CD4-positive, alpha-beta memory T cell (primary cell): Measurements from ENCODE around the gene TXNRD1. TPM values are rescaled to one million over a fixed set of nuclear protein-coding genes. Genes with fewer than 3 reads are reported as not detected.
"Not testable (repeated sequence)": the region's sequence is repeated elsewhere in the genome, so short reads cannot be mapped to it uniquely, and the experiment has no call there.

ENCODE experiments used
- CTCF ChIA-PET: fragments of 350-600 bp; sonication (Branson Sonifier 250); formaldehyde crosslinking; loops from one replicate; lab custom pipeline; 2021; ENCODE audit warnings: inconsistent platforms; ENCODE audit not compliant: partially characterized antibody; lab: Charles Lee
- POLR2A ChIA-PET: fragments of 350-600 bp; sonication (Branson Sonifier 250); formaldehyde crosslinking; loops from one replicate; lab custom pipeline; 2021; ENCODE audit not compliant: partially characterized antibody; lab: Charles Lee
- DNase-seq, 5 donors: peaks; one replicate each; pipeline versions ENCODE4 v3.0.0 to v3.0.0-alpha.2; 2020 to 2022; ENCODE audit warnings: mixed read lengths in 1 of 5
- H3K27ac ChIP-seq: one replicate; pipeline ENCODE4 v1.7.0; 2013; ENCODE audit warnings: low read depth, low read length
- H3K27me3 ChIP-seq: 2 replicates; pipeline ENCODE4 v1.7.0; 2013; ENCODE audit warnings: mild to moderate bottlenecking, low read length, moderate library complexity; ENCODE audit not compliant: insufficient read depth
- H3K36me3 ChIP-seq: 2 replicates; pipeline ENCODE4 v1.7.0; 2013; ENCODE audit warnings: mild to moderate bottlenecking, low read length, moderate library complexity; ENCODE audit not compliant: insufficient read depth
- H3K4me1 ChIP-seq: 2 replicates; pipeline ENCODE4 v1.7.0; 2013; ENCODE audit warnings: mild to moderate bottlenecking, low read length, moderate library complexity; ENCODE audit not compliant: insufficient read depth
- H3K4me3 ChIP-seq, 2 donors: one replicate each; pipeline ENCODE4 v1.7.0; 2013; ENCODE audit warnings: low read length in 2 of 2, mild to moderate bottlenecking in 1 of 2
- H3K9me3 ChIP-seq, 2 donors: one replicate each; pipeline ENCODE4 v1.7.0; 2013; ENCODE audit warnings: low read length in 2 of 2, control low read depth in 1 of 2; ENCODE audit not compliant: control insufficient read depth in 1 of 2
- H3K27ac Mint-ChIP-seq, 7 donors: one replicate each; pipeline ENCODE4 v1.8.0; 2020 to 2021; ENCODE audit warnings: mixed read lengths in 7 of 7, mild to moderate bottlenecking in 6 of 7, inconsistent platforms in 3 of 7, moderate library complexity in 3 of 7
- H3K27me3 Mint-ChIP-seq, 2 donors: one replicate each; pipeline ENCODE4 v1.8.0; 2020 to 2021; ENCODE audit warnings: mixed read lengths in 2 of 2
- H3K36me3 Mint-ChIP-seq, 2 donors: one replicate each; pipeline ENCODE4 v1.8.0; 2020 to 2021; ENCODE audit warnings: mixed read lengths in 2 of 2, inconsistent platforms in 1 of 2, mild to moderate bottlenecking in 1 of 2
- H3K4me1 Mint-ChIP-seq, 4 donors: one replicate each; pipeline ENCODE4 v1.8.0; 2020 to 2021; ENCODE audit warnings: mixed read lengths in 4 of 4, mild to moderate bottlenecking in 1 of 4
- H3K4me3 Mint-ChIP-seq, 8 donors: one replicate each; pipeline ENCODE4 v1.8.0; 2020 to 2021; ENCODE audit warnings: mixed read lengths in 8 of 8, mild to moderate bottlenecking in 7 of 8, moderate library complexity in 6 of 8, inconsistent platforms in 3 of 8
- H3K9me3 Mint-ChIP-seq, 8 donors: one replicate each; pipeline ENCODE4 v1.8.0; 2020 to 2021; ENCODE audit warnings: mixed read lengths in 8 of 8, mild to moderate bottlenecking in 5 of 8, inconsistent platforms in 3 of 8, moderate library complexity in 1 of 8
- intact Hi-C: fragments of 100-400 bp; cut with micrococcal nuclease; formaldehyde crosslinking; loops from one replicate; pipeline ENCODE4 v1.15.1; 2023
- polyA plus RNA-seq, 2 donors: library from polyadenylated mRNA; unstranded; fragments of 300-500 nt; fragmentation: Illumina TruSeq; gene quantifications; one replicate each; pipeline ENCODE4 v1.2.3, GENCODE V29; 2021
- total RNA-seq, 2 experiments: library from RNA; stranded (reverse); gene quantifications; one replicate each; pipeline ENCODE4 v1.2.3, GENCODE V29; 2021

Gene TXNRD1
- total and polyA plus RNA-seq, 4 experiments from 2014 or later = 32.2 to 64.5 (median 46.7) TPM

GRCh38 chr12:104381731-104382480, 166.3 kb downstream of the TXNRD1 start:
- peak overlapping the region in 2 of 7 donors; percentile 3 to 66 for H3K27ac Mint-ChIP-seq
- no peaks in the 10 kb centered on the region for H3K9me3 Mint-ChIP-seq
- CTCF ChIA-PET = interaction anchor here (0.6 to 6.6 kb wide), 123 partner anchors 9 to 750 kb away, joined by 3 to 104 read pairs (median 4); partner anchors contain the start of gene TXNRD1
- intact Hi-C loops = loop anchor here (1.0 to 5.0 kb wide), 7 partner anchors 75 to 1000 kb away; partner anchors contain the start of genes CHST11 and SLC41A2
- H3K27me3 Mint-ChIP-seq = peaks cover 0 to 4% of the 10 kb centered on the region in 2 donors
- no peak overlapping the region for H3K4me3 ChIP-seq
- no peaks in the 10 kb centered on the region for H3K27me3 ChIP-seq
- H3K4me1 Mint-ChIP-seq = peaks cover 0 to 11% (median 5%) of the 10 kb centered on the region in 4 donors
- no peaks in the 10 kb centered on the region for H3K36me3 ChIP-seq
- peak; percentile 74 to 81 (median 78) for DNase-seq
- POLR2A ChIA-PET = interaction anchor here (0.6 to 1.4 kb wide), 2 partner anchors 76 to 222 kb away, joined by 3 to 13 read pairs; partner anchors contain the start of gene CHST11
- peaks cover 7% of the 10 kb centered on the region for H3K4me1 ChIP-seq
- no peaks in the 10 kb centered on the region for H3K36me3 Mint-ChIP-seq
- H3K4me3 Mint-ChIP-seq = peak overlapping the region in 1 of 8 donors; percentile 14
- H3K9me3 ChIP-seq = no peaks in the 10 kb centered on the region
- H3K27ac ChIP-seq = no peak overlapping the region

- Histone ChIP-seq H3K27me3 (no peaks in the 10 kb centered on the region), H3K4me3 (no peak overlapping the region), H3K4me1 (peaks cover 7% of the 10 kb centered on the region), H3K9me3 (no peaks in the 10 kb centered on the region), H3K36me3 (no peaks in the 10 kb centered on the region), H3K27ac (no peak overlapping the region)
- H3K36me3 Mint-ChIP-seq = no peaks in the 10 kb centered on the region
- CTCF ChIA-PET = interaction anchor here (6.6 kb wide), 1 partner anchor 670 kb away, joined by 104 read pairs; no protein-coding TSS in a partner anchor
- H3K4me3 Mint-ChIP-seq = no peak overlapping the region
- intact Hi-C loops = loop anchor here (5.0 kb wide), 3 partner anchors 298 to 998 kb away; no protein-coding TSS in a partner anchor
- no peak for DNase-seq
- POLR2A ChIA-PET = no interaction called here
- peaks cover 0 to 11% (median 5%) of the 10 kb centered on the region in 4 donors for H3K4me1 Mint-ChIP-seq
- no peaks in the 10 kb centered on the region for H3K9me3 Mint-ChIP-seq
- peaks cover 0 to 4% of the 10 kb centered on the region in 2 donors for H3K27me3 Mint-ChIP-seq
- H3K27ac Mint-ChIP-seq = peak overlapping the region in 1 of 7 donors; percentile 29
Measured at GRCh38 chr12:104384141-104384880, 168.7 kb downstream of the TXNRD1 start.

- intact Hi-C loops = no loop called here
- POLR2A ChIA-PET = no interaction called here
- no peak overlapping the region for H3K4me3 Mint-ChIP-seq
- peaks cover 0 to 11% (median 5%) of the 10 kb centered on the region in 4 donors for H3K4me1 Mint-ChIP-seq
- no peak for DNase-seq
- H3K27me3 ChIP-seq = no peaks in the 10 kb centered on the region
- H3K9me3 Mint-ChIP-seq = no peaks in the 10 kb centered on the region
- H3K27ac ChIP-seq = no peak overlapping the region
- H3K4me1 ChIP-seq = peaks cover 7% of the 10 kb centered on the region
- peaks cover 0 to 4% of the 10 kb centered on the region in 2 donors for H3K27me3 Mint-ChIP-seq
- H3K9me3 ChIP-seq = no peaks in the 10 kb centered on the region
- no peaks in the 10 kb centered on the region for H3K36me3 ChIP-seq
- H3K36me3 Mint-ChIP-seq = no peaks in the 10 kb centered on the region
- CTCF ChIA-PET = interaction anchor here (6.6 kb wide), 1 partner anchor 668 kb away, joined by 104 read pairs; no protein-coding TSS in a partner anchor
- no peak overlapping the region for H3K4me3 ChIP-seq
- no peak overlapping the region for H3K27ac Mint-ChIP-seq
Measured at GRCh38 chr12:104385510-104385909, 169.9 kb downstream of the TXNRD1 start.

DNA sequence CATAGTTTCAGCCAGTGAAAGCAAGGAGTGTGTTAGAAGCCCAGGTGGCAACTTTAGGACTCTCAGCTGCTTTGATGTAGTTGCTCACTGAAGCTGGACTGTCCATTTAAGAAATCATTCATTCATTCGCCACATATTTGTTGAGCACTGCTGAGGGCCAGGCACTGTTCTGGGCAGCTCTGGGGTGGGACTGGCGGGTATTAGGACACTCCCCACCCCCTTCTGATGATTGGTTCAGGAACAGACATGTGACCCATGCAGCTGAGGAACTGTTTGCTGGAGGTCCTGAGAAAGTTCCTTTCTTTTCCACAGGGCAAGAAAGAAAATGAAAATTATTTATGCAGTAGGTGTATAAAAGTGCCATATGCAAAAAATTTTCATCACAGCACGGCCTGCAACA, 170.9 kb downstream of the TXNRD1 start:
- H3K9me3 Mint-ChIP-seq = no peaks in the 10 kb centered on the region
- POLR2A ChIA-PET = interaction anchor here (0.6 kb wide), 1 partner anchor 13 kb away, joined by 4 read pairs; no protein-coding TSS in a partner anchor
- Histone ChIP-seq H3K27ac (no peak overlapping the region), H3K9me3 (no peaks in the 10 kb centered on the region), H3K27me3 (no peaks in the 10 kb centered on the region), H3K4me3 (no peak overlapping the region), H3K4me1 (peaks cover 7% of the 10 kb centered on the region), H3K36me3 (no peaks in the 10 kb centered on the region)
- intact Hi-C loops = no loop called here
- H3K27me3 Mint-ChIP-seq = peaks cover 0 to 4% of the 10 kb centered on the region in 2 donors
- H3K36me3 Mint-ChIP-seq = no peaks in the 10 kb centered on the region
- no peak overlapping the region for H3K4me3 Mint-ChIP-seq
- CTCF ChIA-PET = interaction anchor here (6.6 kb wide), 1 partner anchor 667 kb away, joined by 104 read pairs; no protein-coding TSS in a partner anchor
- H3K4me1 Mint-ChIP-seq = peaks cover 0 to 11% (median 5%) of the 10 kb centered on the region in 4 donors
- H3K27ac Mint-ChIP-seq = peak overlapping the region in 1 of 7 donors; percentile 21
- no peak for DNase-seq

DNA sequence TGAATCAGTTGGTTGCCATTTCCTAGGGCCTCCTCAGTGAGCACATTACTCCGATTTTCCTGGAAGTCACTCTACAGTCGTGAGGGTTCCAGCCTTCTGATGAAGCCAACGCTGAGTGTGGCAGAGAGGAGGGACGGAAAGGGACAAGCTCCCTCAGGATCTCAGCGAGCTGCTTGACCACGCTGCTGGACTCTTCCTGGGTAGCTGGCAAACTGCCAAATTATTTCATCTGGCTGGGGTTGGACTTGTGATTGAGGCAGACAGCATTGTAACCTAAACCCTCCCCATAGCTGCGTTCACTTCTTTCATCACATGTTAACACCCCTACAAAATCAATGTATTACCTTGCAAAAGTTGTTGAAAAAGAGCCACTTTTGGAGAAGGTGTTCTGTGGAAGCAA, 171.6 kb downstream of the TXNRD1 start:
- Mint-ChIP-seq H3K9me3 (peaks cover 0 to under 1% (median 0%) of the 10 kb centered on the region in 8 donors), H3K4me1 (peaks cover 0 to 6% (median 1%) of the 10 kb centered on the region in 4 donors), H3K27ac (peak overlapping the region in 1 of 7 donors; percentile 37), H3K27me3 (no peaks in the 10 kb centered on the region), H3K36me3 (no peaks in the 10 kb centered on the region), H3K4me3 (no peak overlapping the region)
- POLR2A ChIA-PET = no interaction called here
- Histone ChIP-seq H3K9me3 (no peaks in the 10 kb centered on the region), H3K4me3 (no peak overlapping the region), H3K4me1 (peaks cover under 1% of the 10 kb centered on the region), H3K36me3 (no peaks in the 10 kb centered on the region), H3K27me3 (no peaks in the 10 kb centered on the region), H3K27ac (no peak overlapping the region)
- intact Hi-C loops = no loop called here
- no peak for DNase-seq
- CTCF ChIA-PET = interaction anchor here (6.6 kb wide), 1 partner anchor 667 kb away, joined by 104 read pairs; no protein-coding TSS in a partner anchor

DNA sequence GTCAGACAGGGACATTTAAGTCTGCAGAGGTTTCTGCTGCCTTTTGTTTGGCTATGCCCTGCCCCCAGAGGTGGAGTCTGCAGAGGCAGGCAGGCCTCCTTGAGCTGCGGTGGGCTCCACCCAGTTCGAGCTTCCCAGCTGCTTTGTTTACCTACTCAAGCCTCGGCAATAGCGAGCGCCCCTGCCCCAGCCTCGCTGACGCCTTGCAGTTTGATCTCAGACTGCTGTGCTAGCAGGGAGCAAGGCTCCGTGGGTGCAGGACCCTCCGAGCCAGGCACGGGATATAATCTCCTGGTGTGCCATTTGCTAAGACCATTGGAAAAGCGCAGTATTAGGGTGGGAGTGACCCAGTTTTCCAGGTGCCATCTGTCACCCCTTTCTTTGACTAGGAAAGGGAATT, 178.5 kb downstream of the TXNRD1 start:
- H3K9me3 ChIP-seq, intact Hi-C loops, H3K36me3 ChIP-seq, CTCF ChIA-PET, H3K4me3 ChIP-seq, H3K27me3 Mint-ChIP-seq, DNase-seq, H3K4me1 Mint-ChIP-seq, H3K36me3 Mint-ChIP-seq, H3K4me3 Mint-ChIP-seq, POLR2A ChIA-PET, H3K27me3 ChIP-seq, H3K27ac Mint-ChIP-seq, H3K4me1 ChIP-seq, H3K27ac ChIP-seq: not testable (repeated sequence)
- peaks cover 0 to 21% (median 14%) of the 10 kb centered on the region in 8 donors for H3K9me3 Mint-ChIP-seq
